ENCODE measurements around the gene CXCL11.

- TF ChIP-seq CTCF (IDR thresholded peaks at IDR 0.05): no peak
- no peak for TF ChIP-seq EZH2 (IDR thresholded peaks at IDR 0.05; ENCODE audit: borderline replicate concordance, insufficient read depth, low read depth, low read length, poor library complexity, severe bottlenecking)
These were observed 32.8 kb downstream of the CXCL11 start for GRCh38 chr4:76003035-76003434.

Measured in B cell (primary cell).